GM19035 (cell line): ENCODE results near the gene SMIM27.
"Not testable (repeated sequence)": the region's sequence is repeated elsewhere in the genome, so short reads cannot be mapped to it uniquely, and the experiment has no call there.

Experiments
- ATAC-seq: cut with Tn5 transposase; IDR thresholded peaks from one replicate; pipeline ENCODE4 v1.9.1; 2021; ENCODE audit not compliant: unreplicated experiment

SMIM27 gene

GRCh38 chr9:32552172-32552872, at the start of gene SMIM27, which contains the start of gene TOPORS:
SMIM27 (plus strand) TSS chr9:32552327; CDS start chr9:32552435, 108 bp downstream.
TOPORS (minus strand) TSS chr9:32552586; CDS start chr9:32552436, 150 bp downstream.
- ATAC-seq = peak; percentile 71

- ATAC-seq = no peak
Observed at GRCh38 chr9:32502464-32502863, 49.7 kb upstream of the SMIM27 start.

GRCh38 chr9:32503008-32503407, 49.1 kb upstream of the SMIM27 start:
- ATAC-seq = no peak

- no peak for ATAC-seq
Observed at GRCh38 chr9:32508728-32509127, 43.4 kb upstream of the SMIM27 start.

- ATAC-seq = no peak
Observed at GRCh38 chr9:32516241-32516640, 35.9 kb upstream of the SMIM27 start.

- no peak for ATAC-seq
Observed at GRCh38 chr9:32518276-32518675, 33.9 kb upstream of the SMIM27 start.

GRCh38 chr9:32523910-32524309, 28.2 kb upstream of the SMIM27 start:
- no peak for ATAC-seq

- ATAC-seq = not testable (repeated sequence)
Observed at GRCh38 chr9:32524558-32524891, 27.6 kb upstream of the SMIM27 start.

GRCh38 chr9:32524892-32525708, 27.0 kb upstream of the SMIM27 start:
- no peak for ATAC-seq

- peak; percentile 20 for ATAC-seq
Observed at GRCh38 chr9:32525709-32526030, 26.5 kb upstream of the SMIM27 start.

- peak; percentile 68 for ATAC-seq
Observed at GRCh38 chr9:32526041-32526706, 26.0 kb upstream of the SMIM27 start, which contains the start of gene RIGI. RIGI (minus strand) TSS chr9:32526196; CDS start chr9:32526166, 30 bp downstream.

GRCh38 chr9:32526707-32527048, 25.4 kb upstream of the SMIM27 start:
- ATAC-seq = no peak

- no peak for ATAC-seq
Observed at GRCh38 chr9:32533336-32533735, 18.8 kb upstream of the SMIM27 start.

GRCh38 chr9:32533816-32534215, 18.3 kb upstream of the SMIM27 start:
- ATAC-seq = no peak

GRCh38 chr9:32543047-32543446, 9.1 kb upstream of the SMIM27 start:
- no peak for ATAC-seq

GRCh38 chr9:32545884-32546283, 6.2 kb upstream of the SMIM27 start:
- ATAC-seq = no peak

GRCh38 chr9:32548213-32548612, 3.9 kb upstream of the SMIM27 start:
- not testable (repeated sequence) for ATAC-seq

- ATAC-seq = no peak
Observed at GRCh38 chr9:32550150-32550561, 2.0 kb upstream of the SMIM27 start.

- peak; percentile 65 for ATAC-seq
Observed at GRCh38 chr9:32550562-32551275, 1.4 kb upstream of the SMIM27 start.

GRCh38 chr9:32551276-32552051, 663 bp upstream of the SMIM27 start:
- ATAC-seq = peak; percentile 10
